WTC11 (cell line): ENCODE results near the gene EWSR1. TPM values are rescaled to one million over a fixed set of nuclear protein-coding genes. Genes with fewer than 3 reads are reported as not detected.

ENCODE experiments used
- ATAC-seq: fragments of 200-7000 bp; cut with Tn5 transposase; 2 replicates; pipeline ENCODE4 v1.10.0; 2021; ENCODE audit warnings: mild to moderate bottlenecking, moderate library complexity
- CTCF ChIA-PET: fragments of 300-600 bp; sonication (Branson Sonifier 250); formaldehyde crosslinking; loops from one replicate; lab custom pipeline; 2021; ENCODE audit warnings: antibody characterized with exemption; lab: Charles Lee
- POLR2A ChIA-PET: fragments of 350-600 bp; sonication (Branson Sonifier 250); formaldehyde crosslinking; loops from one replicate; lab custom pipeline; 2021; ENCODE audit warnings: antibody characterized with exemption; lab: Charles Lee
- DNase-seq: peaks from one replicate; pipeline ENCODE4 v3.0.0; 2021; ENCODE audit warnings: low spot score
- H3K27ac Mint-ChIP-seq: 2 replicates; pipeline ENCODE4 v1.8.0; 2021; ENCODE audit warnings: mixed read lengths
- H3K27me3 Mint-ChIP-seq: 2 replicates; pipeline ENCODE4 v1.8.0; 2021; ENCODE audit warnings: low read depth, mild to moderate bottlenecking, moderate library complexity, mixed read lengths
- H3K36me3 Mint-ChIP-seq: 2 replicates; pipeline ENCODE4 v1.8.0; 2021; ENCODE audit warnings: mixed read lengths
- H3K4me1 Mint-ChIP-seq: 2 replicates; pipeline ENCODE4 v1.8.0; 2022; ENCODE audit warnings: mixed read lengths
- H3K4me3 Mint-ChIP-seq: 2 replicates; pipeline ENCODE4 v1.8.0; 2021; ENCODE audit warnings: mild to moderate bottlenecking, moderate library complexity, mixed read lengths
- H3K9me3 Mint-ChIP-seq: 2 replicates; pipeline ENCODE4 v1.8.0; 2021; ENCODE audit warnings: mixed read lengths
- GABPB1 ChIP-seq: sonication (generic); formaldehyde crosslinking; IDR thresholded peaks from 2 replicates; pipeline ENCODE4 v1.8.1; 2023; ENCODE audit warnings: mild to moderate bottlenecking, missing genetic modification reagents
- GRHL2 ChIP-seq: fragments of 250-450 bp; sonication (Bioruptor Pico); IDR thresholded peaks from 2 replicates; pipeline ENCODE4 v1.8.0; 2022; ENCODE audit warnings: mild to moderate bottlenecking, moderate library complexity; ENCODE audit not compliant: insufficient replicate concordance, severe bottlenecking
- GTF2I ChIP-seq: fragments of 250-450 bp; sonication (Bioruptor Pico); conservative IDR thresholded peaks from 2 replicates; pipeline ENCODE4 v1.4.0; 2021; ENCODE audit warnings: mild to moderate bottlenecking
- HMGA2 ChIP-seq: fragments of 250-450 bp; sonication (Bioruptor Pico); IDR thresholded peaks from 2 replicates; pipeline ENCODE4 v1.4.0; 2021; ENCODE audit warnings: mild to moderate bottlenecking, moderate library complexity
- JAZF1 ChIP-seq: fragments of 250-450 bp; sonication (Bioruptor Pico); IDR thresholded peaks from 2 replicates; pipeline ENCODE4 v1.9.0; 2021; ENCODE audit warnings: moderate library complexity, mild to moderate bottlenecking, inconsistent platforms
- MYBL2 ChIP-seq: sonication (generic); formaldehyde crosslinking; IDR thresholded peaks from 2 replicates; pipeline ENCODE4 v1.8.1; 2023; ENCODE audit warnings: mild to moderate bottlenecking, moderate library complexity, missing genetic modification reagents
- TCF7 ChIP-seq: sonication (generic); formaldehyde crosslinking; IDR thresholded peaks from 2 replicates; pipeline ENCODE4 v1.8.0; 2022; ENCODE audit warnings: mild to moderate bottlenecking, low read depth, missing genetic modification reagents, moderate library complexity
- TEAD1 ChIP-seq: sonication (generic); formaldehyde crosslinking; IDR thresholded peaks from 2 replicates; pipeline ENCODE4 v1.8.0; 2022; ENCODE audit warnings: mild to moderate bottlenecking, missing genetic modification reagents
- TEAD4 ChIP-seq: sonication (generic); formaldehyde crosslinking; IDR thresholded peaks from 2 replicates; pipeline ENCODE4 v1.8.0; 2022; ENCODE audit warnings: mild to moderate bottlenecking, missing genetic modification reagents
- TP53 ChIP-seq: sonication (generic); formaldehyde crosslinking; IDR thresholded peaks from 2 replicates; pipeline ENCODE4 v1.8.1; 2023; ENCODE audit warnings: mild to moderate bottlenecking, missing genetic modification reagents
- ZNF219 ChIP-seq: sonication (generic); formaldehyde crosslinking; IDR thresholded peaks from 2 replicates; pipeline ENCODE4 v1.8.0; 2023; ENCODE audit warnings: missing genetic modification reagents, mild to moderate bottlenecking, borderline replicate concordance
- ZNF232 ChIP-seq: sonication (generic); formaldehyde crosslinking; IDR thresholded peaks from 2 replicates; pipeline ENCODE4 v1.8.0; 2022; ENCODE audit warnings: mild to moderate bottlenecking, missing genetic modification reagents
- total RNA-seq: library from RNA; stranded (reverse); gene quantifications from 3 replicates; pipeline ENCODE4 v1.2.3, GENCODE V29; 2021
- TF ChIP-seq, protein P1 (sequence below): fragments of 250-450 bp; sonication (Bioruptor Pico); conservative IDR thresholded peaks from 2 replicates; pipeline ENCODE4 v1.9.0; 2021; ENCODE audit warnings: mild to moderate bottlenecking
- TF ChIP-seq, protein P2 (sequence below): sonication (generic); formaldehyde crosslinking; conservative IDR thresholded peaks from 2 replicates; pipeline ENCODE4 v1.8.1; 2022; ENCODE audit warnings: mild to moderate bottlenecking, missing genetic modification reagents
- TF ChIP-seq, protein P3 (sequence below): fragments of 250-450 bp; sonication (Bioruptor Pico); IDR thresholded peaks from 2 replicates; pipeline ENCODE4 v1.9.0; 2021; ENCODE audit warnings: mild to moderate bottlenecking
- TF ChIP-seq, protein P4 (sequence below): sonication (generic); formaldehyde crosslinking; IDR thresholded peaks from 2 replicates; pipeline ENCODE4 v1.8.1; 2022; ENCODE audit warnings: missing genetic modification reagents, borderline replicate concordance
- TF ChIP-seq, protein P5 (sequence below): sonication (generic); formaldehyde crosslinking; IDR thresholded peaks from 2 replicates; pipeline ENCODE4 v1.8.1; 2023; ENCODE audit warnings: mild to moderate bottlenecking, missing genetic modification reagents
- TF ChIP-seq, protein P6 (sequence below): fragments of 250-450 bp; sonication (Bioruptor Pico); IDR thresholded peaks from 2 replicates; pipeline ENCODE4 v2.1.2; 2022; ENCODE audit warnings: mild to moderate bottlenecking, moderate library complexity
- TF ChIP-seq, protein P7 (sequence below): fragments of 250-450 bp; sonication (Bioruptor Pico); IDR thresholded peaks from 2 replicates; pipeline ENCODE4 v1.9.0; 2021; ENCODE audit warnings: mild to moderate bottlenecking
- TF ChIP-seq, protein P8 (sequence below): sonication (generic); formaldehyde crosslinking; IDR thresholded peaks from 2 replicates; pipeline ENCODE4 v1.8.1; 2022; ENCODE audit warnings: mild to moderate bottlenecking, moderate library complexity, missing genetic modification reagents
- TF ChIP-seq, protein P9 (sequence below): sonication (generic); formaldehyde crosslinking; IDR thresholded peaks from 2 replicates; pipeline ENCODE4 v1.8.0; 2022; ENCODE audit warnings: mild to moderate bottlenecking, missing genetic modification reagents

Gene EWSR1
- total RNA-seq, 1 experiment from 2014 or later = 377 TPM

DNA sequence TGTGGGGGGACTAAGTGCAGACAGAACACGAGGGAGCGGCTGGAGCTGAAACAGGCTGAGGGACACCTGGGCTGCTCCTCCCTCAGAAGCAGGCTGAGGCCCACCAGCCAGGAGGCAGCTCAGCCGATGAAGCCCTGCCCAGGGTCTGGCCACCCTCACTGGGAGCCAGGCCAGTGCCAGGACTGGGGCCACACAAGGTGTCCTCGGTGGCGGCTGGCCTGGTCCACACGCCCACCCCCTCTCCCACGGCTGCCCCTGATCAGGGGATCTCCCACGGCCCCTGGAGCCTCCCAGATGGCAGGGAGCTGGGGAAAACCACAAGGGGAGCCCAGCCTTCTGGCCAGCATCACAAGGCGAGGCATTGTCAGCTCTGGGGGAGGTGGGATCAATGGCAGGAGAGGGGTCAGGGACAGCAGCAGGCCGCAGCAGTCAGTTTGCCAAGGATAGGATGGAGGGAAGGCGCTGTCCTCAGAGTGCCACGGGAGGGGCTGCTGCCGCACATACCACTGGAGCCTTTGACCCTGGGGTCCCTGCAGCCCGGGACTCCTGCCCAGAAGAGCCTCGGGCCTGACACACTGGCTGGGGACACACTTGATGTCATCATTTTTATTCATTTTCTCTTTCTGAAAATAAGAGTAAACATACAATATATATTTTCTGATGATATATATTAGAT, 59.2 kb downstream of the EWSR1 start (continued):
- TF ChIP-seq, protein P1, sequence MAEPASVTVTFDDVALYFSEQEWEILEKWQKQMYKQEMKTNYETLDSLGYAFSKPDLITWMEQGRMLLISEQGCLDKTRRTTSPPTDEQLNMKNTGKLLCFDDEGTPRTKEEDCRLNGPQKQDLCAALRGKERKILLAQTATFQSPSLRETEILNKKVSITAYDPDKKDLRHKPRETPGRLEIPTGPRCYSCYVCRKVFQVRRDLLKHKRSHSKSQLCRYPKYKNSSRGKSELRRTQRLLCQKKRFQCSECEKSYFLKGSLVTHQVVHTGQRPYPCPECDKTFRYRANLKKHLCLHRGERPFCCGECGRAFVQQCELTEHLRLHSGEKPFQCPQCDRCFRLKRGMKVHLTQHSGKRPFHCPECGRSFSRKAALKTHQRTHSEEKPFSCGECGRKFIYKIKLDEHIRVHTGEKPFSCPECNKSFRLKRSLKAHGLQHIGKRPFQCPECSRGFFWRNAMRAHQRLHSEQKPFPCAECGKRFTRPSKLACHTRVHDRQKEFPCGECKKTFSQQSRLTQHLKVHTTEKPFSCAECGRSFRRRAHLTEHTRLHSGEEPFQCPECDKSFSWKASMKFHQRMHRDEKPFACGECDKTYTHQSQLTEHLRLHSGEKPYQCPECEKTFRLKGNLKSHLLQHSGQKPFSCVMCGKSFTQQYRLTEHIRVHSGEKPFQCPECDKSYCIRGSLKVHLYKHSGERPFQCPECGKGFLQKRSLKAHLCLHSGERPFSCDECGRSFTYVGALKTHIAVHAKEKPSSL (CRISPR knock-in tag) = no peak
- TF ChIP-seq GABPB1 (CRISPR knock-in tag) (no peak), MYBL2 (CRISPR knock-in tag) (no peak), HMGA2 (CRISPR knock-in tag) (no peak), TCF7 (CRISPR knock-in tag) (no peak), JAZF1 (no peak), TP53 (CRISPR knock-in tag) (no peak), ZNF232 (CRISPR knock-in tag) (no peak)
- TF ChIP-seq, protein P2, sequence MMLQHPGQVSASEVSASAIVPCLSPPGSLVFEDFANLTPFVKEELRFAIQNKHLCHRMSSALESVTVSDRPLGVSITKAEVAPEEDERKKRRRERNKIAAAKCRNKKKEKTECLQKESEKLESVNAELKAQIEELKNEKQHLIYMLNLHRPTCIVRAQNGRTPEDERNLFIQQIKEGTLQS (CRISPR knock-in tag) = no peak
- TF ChIP-seq, protein P3, sequence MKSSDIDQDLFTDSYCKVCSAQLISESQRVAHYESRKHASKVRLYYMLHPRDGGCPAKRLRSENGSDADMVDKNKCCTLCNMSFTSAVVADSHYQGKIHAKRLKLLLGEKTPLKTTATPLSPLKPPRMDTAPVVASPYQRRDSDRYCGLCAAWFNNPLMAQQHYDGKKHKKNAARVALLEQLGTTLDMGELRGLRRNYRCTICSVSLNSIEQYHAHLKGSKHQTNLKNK (CRISPR knock-in tag) = no peak
- TF ChIP-seq, protein P4, sequence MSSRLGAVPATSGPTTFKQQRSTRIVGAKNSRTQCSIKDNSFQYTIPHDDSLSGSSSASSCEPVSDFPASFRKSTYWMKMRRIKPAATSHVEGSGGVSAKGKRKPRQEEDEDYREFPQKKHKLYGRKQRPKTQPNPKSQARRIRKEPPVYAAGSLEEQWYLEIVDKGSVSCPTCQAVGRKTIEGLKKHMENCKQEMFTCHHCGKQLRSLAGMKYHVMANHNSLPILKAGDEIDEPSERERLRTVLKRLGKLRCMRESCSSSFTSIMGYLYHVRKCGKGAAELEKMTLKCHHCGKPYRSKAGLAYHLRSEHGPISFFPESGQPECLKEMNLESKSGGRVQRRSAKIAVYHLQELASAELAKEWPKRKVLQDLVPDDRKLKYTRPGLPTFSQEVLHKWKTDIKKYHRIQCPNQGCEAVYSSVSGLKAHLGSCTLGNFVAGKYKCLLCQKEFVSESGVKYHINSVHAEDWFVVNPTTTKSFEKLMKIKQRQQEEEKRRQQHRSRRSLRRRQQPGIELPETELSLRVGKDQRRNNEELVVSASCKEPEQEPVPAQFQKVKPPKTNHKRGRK = no peak

DNA sequence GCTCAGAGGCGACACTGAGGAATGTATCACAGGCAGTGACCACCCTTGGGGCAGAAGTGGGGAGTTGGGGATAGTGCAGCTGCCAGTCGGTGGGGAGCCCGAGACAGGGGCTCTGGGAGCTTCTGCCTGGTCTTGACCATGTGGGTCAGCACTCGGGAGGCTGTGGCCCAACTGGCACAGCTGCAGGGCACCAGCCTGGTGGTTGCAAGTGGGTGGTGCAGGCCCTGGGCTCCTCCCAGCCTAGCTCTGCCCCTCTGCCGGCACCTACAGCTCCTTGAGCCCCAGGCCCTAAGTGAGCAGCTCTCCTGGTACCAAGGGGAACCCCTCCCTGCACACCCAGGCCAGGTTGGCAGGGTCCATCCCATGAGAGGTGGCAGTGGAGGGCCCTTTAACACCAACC, 60.0 kb downstream of the EWSR1 start:
- Mint-ChIP-seq H3K9me3 (no peaks in the 10 kb centered on the region), H3K36me3 (peaks cover 3% of the 10 kb centered on the region; the same call in 1 of the 2 replicates), H3K27ac (no peak overlapping the region), H3K4me3 (no peak overlapping the region), H3K4me1 (no peaks in the 10 kb centered on the region), H3K27me3 (no peaks in the 10 kb centered on the region)
- DNase-seq (no peak), ATAC-seq (peak; percentile 21; the same call in 1 of the 2 replicates)
- ChIA-PET POLR2A (no interaction called here), CTCF (interaction anchor here (0.8 to 2.5 kb wide), 5 partner anchors 8 to 174 kb away, joined by 3 to 7 read pairs (median 3); no protein-coding TSS in a partner anchor)
- TF ChIP-seq GTF2I (CRISPR knock-in tag) (no peak), TEAD1 (CRISPR knock-in tag) (no peak), TEAD4 (CRISPR knock-in tag) (no peak), GRHL2 (no peak), ZNF219 (CRISPR knock-in tag) (no peak)
- TF ChIP-seq, protein P5, sequence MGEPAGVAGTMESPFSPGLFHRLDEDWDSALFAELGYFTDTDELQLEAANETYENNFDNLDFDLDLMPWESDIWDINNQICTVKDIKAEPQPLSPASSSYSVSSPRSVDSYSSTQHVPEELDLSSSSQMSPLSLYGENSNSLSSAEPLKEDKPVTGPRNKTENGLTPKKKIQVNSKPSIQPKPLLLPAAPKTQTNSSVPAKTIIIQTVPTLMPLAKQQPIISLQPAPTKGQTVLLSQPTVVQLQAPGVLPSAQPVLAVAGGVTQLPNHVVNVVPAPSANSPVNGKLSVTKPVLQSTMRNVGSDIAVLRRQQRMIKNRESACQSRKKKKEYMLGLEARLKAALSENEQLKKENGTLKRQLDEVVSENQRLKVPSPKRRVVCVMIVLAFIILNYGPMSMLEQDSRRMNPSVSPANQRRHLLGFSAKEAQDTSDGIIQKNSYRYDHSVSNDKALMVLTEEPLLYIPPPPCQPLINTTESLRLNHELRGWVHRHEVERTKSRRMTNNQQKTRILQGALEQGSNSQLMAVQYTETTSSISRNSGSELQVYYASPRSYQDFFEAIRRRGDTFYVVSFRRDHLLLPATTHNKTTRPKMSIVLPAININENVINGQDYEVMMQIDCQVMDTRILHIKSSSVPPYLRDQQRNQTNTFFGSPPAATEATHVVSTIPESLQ (CRISPR knock-in tag) = no peak
- TF ChIP-seq, protein P6, sequence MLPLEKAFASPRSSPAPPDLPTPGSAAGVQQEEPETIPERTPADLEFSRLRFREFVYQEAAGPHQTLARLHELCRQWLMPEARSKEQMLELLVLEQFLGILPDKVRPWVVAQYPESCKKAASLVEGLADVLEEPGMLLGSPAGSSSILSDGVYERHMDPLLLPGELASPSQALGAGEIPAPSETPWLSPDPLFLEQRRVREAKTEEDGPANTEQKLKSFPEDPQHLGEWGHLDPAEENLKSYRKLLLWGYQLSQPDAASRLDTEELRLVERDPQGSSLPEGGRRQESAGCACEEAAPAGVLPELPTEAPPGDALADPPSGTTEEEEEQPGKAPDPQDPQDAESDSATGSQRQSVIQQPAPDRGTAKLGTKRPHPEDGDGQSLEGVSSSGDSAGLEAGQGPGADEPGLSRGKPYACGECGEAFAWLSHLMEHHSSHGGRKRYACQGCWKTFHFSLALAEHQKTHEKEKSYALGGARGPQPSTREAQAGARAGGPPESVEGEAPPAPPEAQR (CRISPR knock-in tag) = no peak
- TF ChIP-seq, protein P7, sequence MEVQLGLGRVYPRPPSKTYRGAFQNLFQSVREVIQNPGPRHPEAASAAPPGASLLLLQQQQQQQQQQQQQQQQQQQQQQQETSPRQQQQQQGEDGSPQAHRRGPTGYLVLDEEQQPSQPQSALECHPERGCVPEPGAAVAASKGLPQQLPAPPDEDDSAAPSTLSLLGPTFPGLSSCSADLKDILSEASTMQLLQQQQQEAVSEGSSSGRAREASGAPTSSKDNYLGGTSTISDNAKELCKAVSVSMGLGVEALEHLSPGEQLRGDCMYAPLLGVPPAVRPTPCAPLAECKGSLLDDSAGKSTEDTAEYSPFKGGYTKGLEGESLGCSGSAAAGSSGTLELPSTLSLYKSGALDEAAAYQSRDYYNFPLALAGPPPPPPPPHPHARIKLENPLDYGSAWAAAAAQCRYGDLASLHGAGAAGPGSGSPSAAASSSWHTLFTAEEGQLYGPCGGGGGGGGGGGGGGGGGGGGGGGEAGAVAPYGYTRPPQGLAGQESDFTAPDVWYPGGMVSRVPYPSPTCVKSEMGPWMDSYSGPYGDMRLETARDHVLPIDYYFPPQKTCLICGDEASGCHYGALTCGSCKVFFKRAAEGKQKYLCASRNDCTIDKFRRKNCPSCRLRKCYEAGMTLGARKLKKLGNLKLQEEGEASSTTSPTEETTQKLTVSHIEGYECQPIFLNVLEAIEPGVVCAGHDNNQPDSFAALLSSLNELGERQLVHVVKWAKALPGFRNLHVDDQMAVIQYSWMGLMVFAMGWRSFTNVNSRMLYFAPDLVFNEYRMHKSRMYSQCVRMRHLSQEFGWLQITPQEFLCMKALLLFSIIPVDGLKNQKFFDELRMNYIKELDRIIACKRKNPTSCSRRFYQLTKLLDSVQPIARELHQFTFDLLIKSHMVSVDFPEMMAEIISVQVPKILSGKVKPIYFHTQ (CRISPR knock-in tag) = no peak
- TF ChIP-seq, protein P8, sequence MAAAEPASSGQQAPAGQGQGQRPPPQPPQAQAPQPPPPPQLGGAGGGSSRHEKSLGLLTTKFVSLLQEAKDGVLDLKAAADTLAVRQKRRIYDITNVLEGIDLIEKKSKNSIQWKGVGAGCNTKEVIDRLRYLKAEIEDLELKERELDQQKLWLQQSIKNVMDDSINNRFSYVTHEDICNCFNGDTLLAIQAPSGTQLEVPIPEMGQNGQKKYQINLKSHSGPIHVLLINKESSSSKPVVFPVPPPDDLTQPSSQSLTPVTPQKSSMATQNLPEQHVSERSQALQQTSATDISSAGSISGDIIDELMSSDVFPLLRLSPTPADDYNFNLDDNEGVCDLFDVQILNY = no peak
- TF ChIP-seq, protein P9, sequence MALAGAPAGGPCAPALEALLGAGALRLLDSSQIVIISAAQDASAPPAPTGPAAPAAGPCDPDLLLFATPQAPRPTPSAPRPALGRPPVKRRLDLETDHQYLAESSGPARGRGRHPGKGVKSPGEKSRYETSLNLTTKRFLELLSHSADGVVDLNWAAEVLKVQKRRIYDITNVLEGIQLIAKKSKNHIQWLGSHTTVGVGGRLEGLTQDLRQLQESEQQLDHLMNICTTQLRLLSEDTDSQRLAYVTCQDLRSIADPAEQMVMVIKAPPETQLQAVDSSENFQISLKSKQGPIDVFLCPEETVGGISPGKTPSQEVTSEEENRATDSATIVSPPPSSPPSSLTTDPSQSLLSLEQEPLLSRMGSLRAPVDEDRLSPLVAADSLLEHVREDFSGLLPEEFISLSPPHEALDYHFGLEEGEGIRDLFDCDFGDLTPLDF (CRISPR knock-in tag) = no peak
- TF ChIP-seq, protein P3 (CRISPR knock-in tag) = no peak
